Activated T-cell treated with anti-CD3 and anti-CD28 coated beads, Interleukin-2, amount 50 U/mL, for 4 hours (primary cell): ENCODE data around the gene CCDC78. TPM values are rescaled to one million over a fixed set of nuclear protein-coding genes. Genes with fewer than 3 reads are reported as not detected.

Experiments used
- ATAC-seq, 2 donors: fragments of 200-7000 bp; cut with Tn5 transposase; one replicate each; pipeline ENCODE4 v1.10.0; 2021
- DNase-seq: peaks from one replicate; pipeline ENCODE4 v3.0.0-alpha.2; 2020
- H3K27me3 Mint-ChIP-seq: one replicate; pipeline ENCODE4 v1.8.0; 2021; ENCODE audit warnings: low read depth, mixed read lengths
- H3K36me3 Mint-ChIP-seq: one replicate; pipeline ENCODE4 v1.8.0; 2022; ENCODE audit warnings: mixed read lengths; ENCODE audit not compliant: insufficient read depth
- H3K4me1 Mint-ChIP-seq: one replicate; pipeline ENCODE4 v1.8.0; 2021; ENCODE audit warnings: low read depth, mixed read lengths
- H3K4me3 Mint-ChIP-seq: one replicate; pipeline ENCODE4 v1.8.0; 2021; ENCODE audit warnings: mild to moderate bottlenecking, moderate library complexity, mixed read lengths
- H3K9me3 Mint-ChIP-seq: one replicate; pipeline ENCODE4 v1.8.0; 2021; ENCODE audit warnings: mixed read lengths
- total RNA-seq, 3 donors: library from RNA; stranded (reverse); gene quantifications; one replicate each; pipeline ENCODE4 v1.2.1, GENCODE V29; 2021

CCDC78 gene
- total RNA-seq, 3 donors from 2014 or later: 5.4 to 9.1 (median 7.0) TPM

GRCh38 chr16:683396-684070 lies 42.7 kb downstream of the CCDC78 start:
- H3K36me3 Mint-ChIP-seq: peaks cover 11% of the 10 kb centered on the region
- H3K27me3 Mint-ChIP-seq: no peaks in the 10 kb centered on the region
- peak overlapping the region; percentile 80 for H3K4me3 Mint-ChIP-seq
- no peak for DNase-seq
- H3K9me3 Mint-ChIP-seq: no peaks in the 10 kb centered on the region
- peaks cover 20% of the 10 kb centered on the region for H3K4me1 Mint-ChIP-seq
- no peak for ATAC-seq

DNA sequence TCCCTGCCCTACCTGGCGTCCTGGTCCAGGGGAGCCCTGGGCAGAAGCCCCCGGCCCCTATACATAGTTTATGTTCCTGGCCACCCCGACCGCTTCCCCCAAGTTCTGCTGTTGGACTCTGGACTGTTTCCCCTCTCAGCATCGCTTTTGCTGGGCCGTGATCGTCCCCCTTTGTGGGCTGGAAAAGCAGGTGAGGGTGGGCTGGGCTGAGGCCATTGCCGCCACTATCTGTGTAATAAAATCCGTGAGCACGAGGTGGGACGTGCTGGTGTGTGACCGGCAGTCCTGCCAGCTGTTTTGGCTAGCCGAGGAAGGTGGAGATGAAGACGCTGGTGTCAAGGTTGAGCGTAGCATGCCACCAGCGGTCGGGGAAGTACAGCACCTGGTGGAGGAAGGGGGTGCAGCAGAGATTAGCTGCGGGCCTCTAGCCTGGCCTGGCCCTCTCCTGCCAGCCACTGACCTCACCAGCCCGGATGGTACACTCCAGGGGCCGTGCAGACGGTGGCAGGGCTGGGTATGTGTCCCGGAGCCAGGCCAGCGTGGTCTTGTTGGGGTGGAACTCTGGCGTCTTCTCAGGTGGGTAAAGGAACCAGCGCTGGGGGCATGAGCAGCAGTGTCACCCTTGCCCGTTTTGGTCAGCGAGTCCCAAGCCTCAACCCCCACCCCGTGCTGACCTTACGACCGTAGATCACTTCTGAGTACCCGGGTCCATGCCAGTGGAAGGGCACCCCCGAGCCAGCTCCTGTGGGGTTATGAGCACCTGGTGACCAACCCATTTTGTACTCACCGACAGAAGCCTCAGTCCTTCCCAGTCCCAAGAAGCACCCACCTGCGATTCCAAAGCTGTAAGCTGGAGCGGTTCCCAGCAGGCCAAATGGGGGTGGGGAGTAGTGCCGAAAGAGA lies 43.5 kb downstream of the CCDC78 start:
- H3K27me3 Mint-ChIP-seq: no peaks in the 10 kb centered on the region
- peak overlapping the region; percentile 80 for H3K4me3 Mint-ChIP-seq
- ATAC-seq: no peak
- no peak for DNase-seq
- H3K36me3 Mint-ChIP-seq: peaks cover 11% of the 10 kb centered on the region
- H3K9me3 Mint-ChIP-seq: no peaks in the 10 kb centered on the region
- H3K4me1 Mint-ChIP-seq: peaks cover 20% of the 10 kb centered on the region

GRCh38 chr16:681746-682427 lies 44.4 kb downstream of the CCDC78 start:
- Mint-ChIP-seq H3K4me3 (peak overlapping the region; percentile 83), H3K36me3 (peaks cover 11% of the 10 kb centered on the region), H3K27me3 (peaks cover 2% of the 10 kb centered on the region), H3K4me1 (peaks cover 20% of the 10 kb centered on the region), H3K9me3 (no peaks in the 10 kb centered on the region)
- no peak for ATAC-seq
- DNase-seq: no peak

- ATAC-seq (no peak), DNase-seq (no peak)
- Mint-ChIP-seq H3K36me3 (peaks cover 11% of the 10 kb centered on the region), H3K4me3 (peak overlapping the region; percentile 83), H3K9me3 (no peaks in the 10 kb centered on the region), H3K27me3 (peaks cover 5% of the 10 kb centered on the region), H3K4me1 (peaks cover 20% of the 10 kb centered on the region)
These were observed 45.1 kb downstream of the CCDC78 start for GRCh38 chr16:680967-681745.

GRCh38 chr16:680625-680945 lies 45.7 kb downstream of the CCDC78 start:
- Mint-ChIP-seq H3K4me1 (peaks cover 20% of the 10 kb centered on the region), H3K9me3 (no peaks in the 10 kb centered on the region), H3K4me3 (peak overlapping the region; percentile 83), H3K27me3 (peaks cover 5% of the 10 kb centered on the region), H3K36me3 (peaks cover 11% of the 10 kb centered on the region)
- DNase-seq: no peak
- ATAC-seq: peak; percentile 1 to 5

- Mint-ChIP-seq H3K4me3 (peak within 1 kb of the TSS; percentile 83), H3K27me3 (peaks cover 7% of the 10 kb centered on the region), H3K4me1 (peaks cover 23% of the 10 kb centered on the region), H3K9me3 (no peaks in the 10 kb centered on the region), H3K36me3 (peaks cover 11% of the 10 kb centered on the region)
- DNase-seq (peak; percentile 90), ATAC-seq (peak; percentile 59 to 61)
These were observed 46.2 kb downstream of the CCDC78 start, which contains the start of gene STUB1 for GRCh38 chr16:679814-680624. Gene STUB1, plus strand, starts transcription at chr16:680410. Its CDS starts 116 bp downstream, at chr16:680526.

DNA sequence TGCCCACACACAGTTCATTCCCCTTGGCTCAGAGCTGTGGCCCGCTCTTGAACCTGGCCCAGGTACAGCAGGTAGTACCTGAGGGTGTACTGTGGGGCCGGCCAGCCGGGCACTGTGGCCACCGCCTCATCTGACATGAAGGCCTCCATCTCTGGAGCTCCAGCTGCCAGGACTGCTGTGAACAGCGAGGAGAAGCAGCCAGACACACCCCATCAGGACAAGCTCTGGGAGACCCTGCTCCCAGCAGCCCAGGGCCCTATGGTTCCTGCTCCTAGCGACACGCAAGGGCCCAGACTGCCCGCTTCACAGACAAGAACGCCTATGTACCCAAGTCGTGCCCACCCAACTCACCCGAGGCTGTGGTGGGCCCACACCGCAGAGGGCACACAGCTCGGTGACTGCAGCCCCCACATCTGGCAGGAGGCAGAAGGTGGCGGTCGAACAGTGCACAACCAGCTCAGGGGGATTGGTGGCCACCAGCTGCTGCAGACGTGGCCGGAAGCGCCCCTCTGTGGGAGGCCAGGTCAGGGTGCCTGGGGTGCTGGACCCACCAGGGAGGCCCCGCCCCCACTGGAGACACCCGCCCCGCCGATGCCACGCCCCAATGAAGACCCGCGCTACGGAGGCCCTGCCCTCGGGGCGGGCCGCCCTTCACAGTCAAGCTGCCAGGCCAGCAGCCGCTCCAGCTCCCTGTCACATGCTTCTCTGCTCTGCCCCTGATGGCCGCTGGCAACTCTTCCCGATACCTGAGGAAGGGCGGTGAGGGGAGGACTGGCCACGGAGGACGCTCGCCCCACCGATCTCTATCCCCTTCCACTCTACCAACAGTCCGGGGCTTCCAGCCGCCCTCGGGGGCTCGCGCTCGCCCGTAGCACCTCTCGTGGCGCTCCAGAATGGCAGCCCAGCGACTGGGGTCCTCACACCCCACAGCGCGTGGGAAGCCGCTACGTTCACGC lies 47.1 kb downstream of the CCDC78 start:
- DNase-seq (peak; percentile 40), ATAC-seq (peak; percentile 12 to 19)
- Mint-ChIP-seq H3K9me3 (no peaks in the 10 kb centered on the region), H3K4me1 (peaks cover 23% of the 10 kb centered on the region), H3K4me3 (peak overlapping the region; percentile 73), H3K36me3 (peaks cover 11% of the 10 kb centered on the region), H3K27me3 (peaks cover 11% of the 10 kb centered on the region)

DNA sequence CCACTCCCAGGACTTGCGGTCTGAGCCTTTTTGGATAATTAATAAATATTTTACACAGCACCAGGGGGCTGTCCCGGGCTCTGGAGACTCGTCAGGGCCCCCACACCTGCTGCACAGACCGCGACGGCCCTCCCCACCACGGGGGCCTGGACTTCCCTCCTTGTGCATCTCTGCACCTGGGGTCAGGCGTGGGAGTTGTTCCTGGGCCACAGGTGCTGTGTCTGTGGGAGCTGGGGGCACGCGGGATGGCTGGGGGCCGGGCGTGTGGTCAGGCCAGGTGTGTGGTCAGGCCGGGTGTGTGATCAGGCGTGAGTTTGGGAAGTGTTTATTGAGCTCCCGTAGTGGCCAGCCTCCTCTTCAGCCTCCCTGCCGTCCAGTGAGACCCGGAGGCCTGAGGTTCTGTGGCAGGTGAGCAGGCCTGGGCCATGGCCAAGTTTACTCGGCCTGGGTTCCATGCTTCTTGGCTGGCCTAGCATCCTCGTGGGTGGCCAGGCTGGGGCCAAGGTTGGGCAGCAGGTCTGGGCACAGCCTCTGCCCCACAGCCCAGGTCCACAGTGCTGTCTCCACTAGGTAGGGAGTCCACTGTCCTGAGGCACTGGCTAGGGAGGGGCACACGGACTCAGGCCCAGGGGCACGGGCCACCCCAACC lies 47.9 kb downstream of the CCDC78 start:
- DNase-seq (no peak), ATAC-seq (no peak)
- H3K36me3 Mint-ChIP-seq: peaks cover 11% of the 10 kb centered on the region
- peaks cover 11% of the 10 kb centered on the region for H3K27me3 Mint-ChIP-seq
- H3K9me3 Mint-ChIP-seq: no peaks in the 10 kb centered on the region
- no peak overlapping the region for H3K4me3 Mint-ChIP-seq
- H3K4me1 Mint-ChIP-seq: peaks cover 23% of the 10 kb centered on the region

DNA sequence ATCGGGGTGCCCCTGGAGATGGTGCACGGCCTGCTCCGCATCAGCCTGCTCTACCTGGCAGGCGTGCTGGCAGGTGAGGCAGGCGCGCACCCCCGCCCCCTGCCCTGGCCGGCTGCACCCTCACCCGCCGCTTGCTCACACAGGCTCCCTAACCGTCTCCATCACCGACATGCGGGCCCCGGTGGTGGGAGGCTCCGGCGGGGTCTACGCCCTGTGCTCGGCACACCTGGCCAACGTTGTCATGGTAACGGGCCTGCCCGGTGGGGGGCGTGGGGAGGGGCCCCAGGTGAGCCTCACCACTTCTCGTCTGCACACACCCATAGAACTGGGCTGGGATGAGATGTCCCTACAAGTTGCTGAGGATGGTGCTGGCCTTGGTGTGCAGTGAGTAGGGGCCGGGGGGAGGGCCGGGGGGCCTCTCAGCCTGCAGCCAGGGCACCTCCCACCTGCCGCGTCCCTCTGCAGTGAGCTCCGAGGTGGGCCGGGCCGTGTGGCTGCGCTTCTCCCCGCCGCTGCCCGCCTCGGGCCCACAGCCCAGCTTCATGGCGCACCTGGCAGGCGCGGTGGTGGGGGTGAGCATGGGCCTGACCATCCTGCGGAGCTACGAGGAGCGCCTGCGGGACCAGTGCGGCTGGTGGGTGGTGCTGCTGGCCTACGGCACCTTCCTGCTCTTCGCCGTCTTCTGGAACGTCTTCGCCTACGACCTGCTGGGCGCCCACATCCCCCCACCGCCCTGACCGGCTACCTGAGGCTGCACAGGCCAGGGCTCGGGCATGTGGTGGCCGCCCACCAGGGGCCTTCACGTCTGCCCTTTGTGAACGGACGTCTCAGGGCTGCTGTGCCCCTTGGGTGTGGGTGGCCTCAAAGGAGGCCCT lies 48.7 kb downstream of the CCDC78 start:
- Mint-ChIP-seq H3K9me3 (no peaks in the 10 kb centered on the region), H3K4me1 (peaks cover 22% of the 10 kb centered on the region), H3K4me3 (no peak overlapping the region), H3K27me3 (peaks cover 11% of the 10 kb centered on the region), H3K36me3 (peaks cover 12% of the 10 kb centered on the region)
- no peak for DNase-seq
- no peak for ATAC-seq

- Mint-ChIP-seq H3K4me3 (no peak overlapping the region), H3K36me3 (peaks cover 8% of the 10 kb centered on the region), H3K9me3 (no peaks in the 10 kb centered on the region), H3K4me1 (peaks cover 18% of the 10 kb centered on the region), H3K27me3 (peaks cover 11% of the 10 kb centered on the region)
- DNase-seq (no peak), ATAC-seq (no peak)
These were observed 49.3 kb downstream of the CCDC78 start for GRCh38 chr16:676913-677312.

GRCh38 chr16:676565-676902 lies 49.7 kb downstream of the CCDC78 start:
- peaks cover 15% of the 10 kb centered on the region for H3K4me1 Mint-ChIP-seq

More at GRCh38 chr16:676565-676902, 49.7 kb downstream of the CCDC78 start:
- DNase-seq (no peak), ATAC-seq (no peak)
- Mint-ChIP-seq H3K4me3 (no peak overlapping the region), H3K27me3 (peaks cover 11% of the 10 kb centered on the region), H3K36me3 (peaks cover 6% of the 10 kb centered on the region), H3K9me3 (no peaks in the 10 kb centered on the region)
